Dedifferentiated amniotic fluid mesenchymal stem cell (primary cell): Measurements from ENCODE around the gene DCAF15.
"Not testable (repeated sequence)": the region's sequence is repeated elsewhere in the genome, so short reads cannot be mapped to it uniquely, and the experiment has no call there.

Experiments
- DNase-seq: peaks from one replicate; pipeline ENCODE4 v3.0.0-alpha.2; 2016; ENCODE audit errors: extremely low spot score

The DCAF15 gene

DNA sequence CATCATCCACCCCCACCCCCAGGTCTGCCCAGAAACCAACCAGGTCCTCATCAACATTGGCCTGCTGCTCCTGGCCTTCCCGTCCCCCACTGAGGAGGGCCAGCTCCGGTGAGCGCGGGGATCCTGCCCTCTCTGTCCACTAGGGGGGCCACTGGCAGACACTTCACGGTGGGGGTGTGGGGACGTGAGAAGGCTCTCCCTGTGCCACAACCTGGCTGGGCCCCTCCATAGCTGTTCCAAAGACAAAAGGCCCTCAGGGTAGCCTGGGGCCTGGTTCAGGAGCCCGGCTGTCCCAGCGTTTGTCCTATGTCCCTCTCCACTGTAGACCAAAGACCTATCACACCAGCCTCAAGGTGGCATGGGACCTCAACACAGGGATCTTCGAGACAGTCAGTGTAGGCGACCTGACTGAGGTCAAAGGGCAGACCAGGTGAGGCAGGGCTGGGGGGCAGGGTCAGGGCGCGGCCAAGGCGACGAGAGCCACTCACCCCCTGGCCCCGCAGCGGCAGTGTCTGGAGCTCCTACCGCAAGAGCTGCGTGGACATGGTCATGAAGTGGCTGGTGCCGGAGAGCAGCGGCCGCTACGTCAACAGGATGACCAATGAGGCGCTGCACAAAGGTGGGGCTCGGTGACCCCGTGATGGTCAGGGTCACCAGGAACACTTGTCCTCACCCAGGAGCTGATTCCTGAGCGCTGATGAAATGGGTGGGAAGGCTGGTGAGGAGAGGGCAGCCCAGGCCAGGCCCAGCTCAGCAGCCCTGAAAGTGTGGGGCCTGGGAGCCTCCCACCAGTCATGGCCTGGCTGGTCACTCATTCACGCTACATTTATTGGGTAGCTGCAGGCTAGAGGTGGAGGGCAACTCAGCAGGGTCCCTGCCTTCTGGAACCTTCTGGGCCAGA lies 7.9 kb downstream of the DCAF15 start:
- DNase-seq: no peak

DNA sequence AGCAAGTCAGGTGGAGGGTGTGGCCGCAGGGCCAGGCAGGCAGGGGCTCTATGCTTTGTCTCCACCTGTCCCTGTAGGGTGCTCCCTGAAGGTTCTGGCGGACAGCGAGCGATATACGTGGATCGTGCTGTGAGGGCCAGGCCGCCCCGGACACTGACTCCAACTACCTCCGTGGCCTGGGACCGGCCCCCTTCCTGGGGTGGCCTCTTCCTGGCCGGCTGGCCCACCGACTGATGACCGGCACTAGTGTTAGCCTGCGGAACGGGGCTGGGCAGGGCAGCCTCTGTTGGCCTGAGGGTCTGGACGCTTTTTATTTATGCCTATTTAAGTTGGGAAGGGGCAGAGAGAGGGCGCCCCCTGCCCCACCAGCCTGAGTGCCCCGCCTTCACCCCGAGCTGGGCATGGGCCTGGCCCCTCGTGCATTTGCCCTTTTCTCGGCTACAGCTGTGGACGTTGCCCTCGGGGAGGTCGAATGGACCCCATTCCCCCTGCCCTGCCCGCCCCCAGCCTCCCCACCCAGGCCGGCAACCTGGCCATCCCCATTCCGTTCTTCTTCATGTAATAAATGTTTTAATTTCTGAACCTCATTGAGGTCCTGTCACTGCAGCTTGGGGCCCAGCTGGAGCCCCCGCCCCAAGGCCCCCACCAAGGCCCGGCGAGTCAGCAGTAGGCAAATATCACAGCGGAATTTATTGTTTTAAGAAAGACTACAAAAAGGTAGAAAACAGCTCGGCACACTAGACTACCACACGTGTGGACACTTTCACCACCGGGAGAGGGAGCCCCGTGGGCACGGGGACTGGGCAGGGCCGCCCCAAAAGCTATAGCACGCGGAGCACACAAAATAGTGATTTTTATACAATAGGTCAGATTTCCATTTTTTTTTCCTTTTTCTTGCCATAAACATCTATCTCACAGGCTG lies 8.8 kb downstream of the DCAF15 start:
- no peak for DNase-seq

DNA sequence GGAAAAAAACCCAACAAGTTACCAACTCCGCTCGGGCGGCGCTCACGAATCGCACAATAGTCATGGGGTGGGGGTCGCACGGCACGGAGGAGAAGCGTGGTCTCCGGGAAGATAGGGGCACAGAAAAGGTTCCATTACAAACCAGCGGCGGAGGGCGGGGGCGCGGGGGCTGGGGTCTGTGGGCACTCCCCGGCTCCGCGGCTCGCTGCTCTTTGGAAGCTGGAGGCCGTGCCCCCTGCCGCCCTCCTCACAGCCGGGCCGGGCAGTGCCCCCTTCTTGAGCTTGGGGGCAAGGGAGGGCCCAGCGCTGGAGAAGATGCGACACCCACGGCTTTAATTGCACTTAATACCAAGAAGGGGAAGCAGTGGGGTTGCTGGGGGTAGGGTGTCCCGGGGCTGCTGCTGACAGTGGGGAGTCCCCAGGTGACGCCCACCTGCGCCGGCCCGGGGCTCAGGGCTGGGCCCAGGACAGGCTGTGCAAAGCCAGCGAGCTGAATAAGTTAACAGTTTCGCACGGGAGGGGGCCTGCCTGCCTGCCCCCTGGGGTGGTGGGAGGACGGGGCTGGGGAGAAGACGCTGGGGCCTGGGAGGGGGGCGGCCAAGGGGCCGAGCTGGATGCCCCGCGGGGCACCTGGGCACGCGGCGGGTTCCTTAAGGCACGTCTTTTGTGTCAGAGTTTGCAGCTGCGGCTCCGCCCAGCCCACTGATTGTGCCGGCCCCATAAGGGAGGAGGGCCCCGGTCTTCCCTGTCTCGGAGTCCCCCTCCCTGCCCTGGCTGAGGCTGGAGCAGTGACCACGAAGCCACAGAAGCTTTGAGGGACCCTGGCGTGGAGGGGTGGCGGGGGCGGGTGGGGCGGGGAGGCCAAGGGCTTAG lies 9.8 kb downstream of the DCAF15 start:
- no peak for DNase-seq

DNA sequence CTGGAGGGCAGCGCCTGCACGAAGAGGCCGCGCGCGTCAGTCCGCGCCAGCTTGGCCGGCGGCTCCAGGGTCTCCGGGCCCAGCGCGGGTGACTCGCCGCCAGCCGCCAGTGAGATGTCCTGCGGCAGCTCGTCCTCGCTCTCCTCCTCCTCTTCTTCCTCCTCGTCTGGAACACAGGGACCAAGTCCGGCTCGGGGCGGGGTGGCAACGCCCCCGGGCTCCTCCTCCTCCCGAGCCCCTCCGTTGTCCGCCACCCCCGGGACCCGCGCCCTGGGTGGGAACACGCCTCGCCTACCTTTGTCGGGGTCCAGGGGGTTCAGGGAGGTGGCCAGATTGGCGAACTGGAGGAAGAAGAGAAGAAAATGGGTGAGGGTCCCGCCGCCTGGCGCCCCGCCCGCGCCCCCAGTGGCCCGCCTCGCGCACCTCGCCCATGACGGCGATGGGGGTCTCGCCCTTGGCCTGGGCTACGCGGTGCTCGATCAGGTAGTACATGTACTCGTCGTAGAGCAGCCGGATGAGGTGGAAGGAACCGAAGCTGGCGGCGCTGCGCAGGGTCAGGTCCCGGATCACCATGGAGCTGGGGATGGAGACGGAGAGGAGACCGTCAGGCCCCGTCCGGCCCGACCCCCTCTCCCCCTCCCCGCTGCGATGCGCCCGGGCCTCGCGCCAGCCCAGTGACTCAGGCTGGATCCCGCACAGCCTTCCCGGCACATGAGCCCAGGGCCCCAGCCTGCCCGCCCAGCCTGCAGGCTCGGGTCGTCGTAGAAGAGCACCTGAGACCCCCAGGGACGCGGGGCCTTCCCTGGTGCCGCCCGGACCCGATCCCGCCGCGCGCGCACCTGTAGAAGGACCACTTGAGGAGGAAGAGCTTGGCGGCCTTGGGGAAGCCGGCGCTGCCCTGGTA lies 10.6 kb downstream of the DCAF15 start:
- DNase-seq: no peak

DNA sequence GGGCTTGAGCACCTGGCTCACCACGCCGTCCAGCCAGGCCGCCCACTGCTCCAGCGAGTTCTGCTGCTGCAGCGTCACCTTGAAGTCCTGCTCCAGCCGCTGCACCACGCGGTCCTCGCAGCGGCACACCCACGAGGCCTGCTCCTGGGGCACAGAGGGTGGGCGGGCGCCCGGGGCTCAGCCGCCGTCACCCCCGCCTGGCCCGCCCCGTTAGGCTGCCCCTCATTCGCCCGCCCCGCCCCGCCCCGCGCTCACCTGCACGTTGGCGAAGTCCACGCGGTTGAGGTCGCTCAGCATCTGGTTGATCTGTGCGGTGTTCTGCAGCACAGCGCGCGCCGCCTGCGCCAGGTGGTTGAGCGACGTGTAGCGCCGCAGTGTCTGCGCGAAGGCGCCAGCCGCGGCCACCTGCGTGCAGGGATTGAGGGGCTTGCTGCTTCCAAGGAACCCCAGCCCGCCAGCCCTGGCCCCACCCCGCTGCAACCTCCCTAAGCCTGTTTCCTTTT lies 11.3 kb downstream of the DCAF15 start:
- DNase-seq: no peak

DNA sequence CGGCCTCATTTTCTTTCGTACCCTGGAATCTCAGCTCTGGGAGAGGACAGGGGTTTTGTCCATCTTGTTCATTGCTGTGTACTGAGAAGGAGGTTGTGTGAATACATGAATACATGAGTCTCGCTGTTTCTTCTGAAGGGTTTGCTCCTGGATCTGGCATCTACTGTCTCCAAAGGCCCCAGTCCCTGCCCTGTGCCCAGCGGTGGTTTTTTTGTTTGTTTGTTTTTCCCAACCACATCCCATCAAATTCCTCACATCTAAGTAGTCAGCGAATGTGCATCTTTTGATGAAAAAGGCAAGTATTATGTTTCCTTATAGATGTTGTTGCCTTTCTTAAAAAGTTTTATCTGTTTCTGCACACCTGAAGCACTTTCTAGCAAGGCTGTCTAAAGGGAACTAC lies 12.5 kb downstream of the DCAF15 start:
- DNase-seq: peak; percentile 18

DNA sequence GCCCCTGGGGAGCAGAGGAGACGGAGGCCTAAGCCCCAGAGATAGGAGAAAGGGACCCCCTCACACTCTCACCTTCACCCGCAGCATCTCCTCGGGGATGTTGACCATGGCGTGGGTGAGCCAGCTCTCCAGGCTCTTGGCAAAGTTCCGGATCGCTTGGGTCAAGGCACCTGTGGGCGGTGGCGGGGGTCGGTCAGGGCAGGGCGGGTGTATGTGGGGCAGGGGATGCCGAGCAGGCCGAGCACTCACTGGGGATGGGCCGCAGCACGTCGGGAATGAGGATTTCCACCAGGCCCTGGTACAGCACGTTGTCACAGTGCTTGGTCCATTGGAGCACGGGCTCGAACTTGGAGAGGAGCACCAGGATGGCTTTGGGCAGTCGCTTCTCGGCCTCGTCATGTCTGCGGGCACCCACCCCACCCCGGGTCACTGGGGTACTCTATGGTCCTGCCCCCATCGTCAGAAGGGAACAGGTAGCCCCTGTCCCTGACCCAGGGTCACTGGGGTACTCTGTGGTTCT lies 13.1 kb downstream of the DCAF15 start:
- no peak for DNase-seq

DNA sequence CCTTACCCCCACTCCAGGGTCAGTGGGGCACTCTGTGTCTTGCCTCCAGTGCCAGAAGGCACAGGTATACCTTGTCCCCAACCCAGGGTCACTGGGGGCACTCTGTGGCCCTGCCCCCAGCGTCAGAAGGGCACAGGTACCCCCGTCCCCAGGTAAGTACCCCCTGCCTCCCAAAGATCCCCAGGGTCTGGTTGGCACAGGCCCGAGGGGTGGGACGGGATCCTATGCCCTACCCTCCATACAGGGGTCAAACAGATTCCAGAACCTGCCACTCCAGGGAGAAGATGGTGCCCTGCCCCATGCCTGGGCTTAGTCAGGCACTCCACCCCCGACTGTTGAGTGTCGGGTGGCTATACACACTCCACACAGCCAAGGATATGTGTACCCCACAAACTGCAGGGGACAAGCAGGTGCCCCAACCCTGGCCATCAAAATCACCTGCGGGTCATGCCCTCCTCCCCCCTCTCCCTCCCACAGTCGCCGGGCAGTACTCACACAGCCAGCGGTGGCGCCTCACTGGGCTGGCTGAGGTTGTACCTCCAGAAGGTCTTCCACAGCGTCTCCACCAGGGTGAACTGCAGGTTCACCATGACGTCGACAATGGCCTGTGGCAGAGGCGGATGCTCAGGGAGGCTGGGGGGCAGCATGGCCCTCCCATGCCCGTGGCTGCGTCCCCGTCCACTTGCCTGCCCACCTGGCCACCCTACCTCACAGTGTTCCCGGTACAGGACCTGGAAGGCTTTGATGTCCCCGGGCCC lies 13.8 kb downstream of the DCAF15 start:
- DNase-seq: no peak

DNA sequence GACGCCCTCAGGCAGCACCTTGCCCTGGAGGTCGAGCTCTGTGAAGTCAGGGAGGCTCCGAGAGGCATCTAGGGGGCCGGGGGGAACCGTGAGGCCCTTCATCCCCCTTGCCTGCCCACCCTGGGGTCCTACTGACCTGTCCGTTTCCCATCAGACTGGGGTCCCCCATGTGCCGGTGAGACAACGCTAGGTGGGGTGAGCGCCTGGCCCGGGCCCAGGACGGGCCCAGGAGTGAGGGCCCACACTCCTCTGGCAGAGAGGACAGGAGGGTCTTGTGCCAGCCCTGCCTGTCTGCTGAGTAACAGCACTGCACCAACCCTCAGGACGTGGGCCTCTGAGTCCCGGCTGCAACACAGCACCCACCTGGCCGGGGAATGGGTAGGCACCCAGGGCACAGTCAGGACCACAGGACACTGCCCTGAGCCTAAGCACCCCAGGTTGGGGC lies 14.4 kb downstream of the DCAF15 start:
- DNase-seq: no peak

DNA sequence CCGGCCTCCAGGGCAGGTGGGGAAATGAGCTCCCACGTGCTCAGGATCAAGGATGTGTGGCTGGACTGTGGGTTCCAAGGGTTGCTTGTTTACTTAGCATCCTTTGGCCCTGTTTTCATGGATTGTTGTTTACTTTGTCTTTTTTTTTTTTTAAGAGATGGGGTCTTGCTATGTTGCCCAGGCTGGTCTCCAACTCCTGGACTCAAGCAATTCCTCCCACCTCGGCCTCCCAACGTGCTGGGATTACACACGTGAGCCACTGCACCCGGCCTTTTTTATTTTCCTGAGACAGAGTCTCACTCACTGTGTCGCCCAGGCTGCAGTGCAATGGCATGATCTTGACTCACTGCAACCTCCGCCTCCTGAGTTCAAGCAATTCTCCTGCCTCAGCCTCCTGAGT lies 14.9 kb downstream of the DCAF15 start:
- not testable (repeated sequence) for DNase-seq

DNA sequence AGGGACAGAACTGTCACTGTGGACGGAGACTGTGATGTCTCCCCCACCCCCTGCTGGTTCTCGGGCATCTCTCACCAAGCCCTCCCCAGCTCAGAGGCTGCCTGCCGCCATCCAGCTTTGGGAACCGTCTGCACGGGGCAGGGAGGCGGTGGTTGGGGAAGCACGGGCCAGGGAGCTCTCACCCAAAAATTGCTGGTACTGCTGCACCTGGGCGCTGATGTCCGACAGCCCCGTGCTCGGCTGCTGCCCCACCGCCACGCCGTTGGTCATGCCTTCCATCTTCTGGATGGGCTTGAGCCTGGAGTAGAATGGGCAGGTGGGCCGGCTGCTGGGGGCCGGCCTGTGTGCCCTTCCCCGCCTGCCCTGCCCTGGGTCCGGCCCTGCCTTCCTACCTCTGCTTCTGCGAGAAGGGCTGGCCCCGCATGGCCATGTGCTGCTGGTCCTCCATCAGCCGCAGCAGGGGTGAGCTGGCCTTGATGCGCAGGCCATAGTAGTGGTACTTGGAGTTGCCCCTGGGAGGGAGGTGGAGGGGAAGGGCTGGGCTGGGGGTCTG lies 16.1 kb downstream of the DCAF15 start:
- DNase-seq: no peak

DNA sequence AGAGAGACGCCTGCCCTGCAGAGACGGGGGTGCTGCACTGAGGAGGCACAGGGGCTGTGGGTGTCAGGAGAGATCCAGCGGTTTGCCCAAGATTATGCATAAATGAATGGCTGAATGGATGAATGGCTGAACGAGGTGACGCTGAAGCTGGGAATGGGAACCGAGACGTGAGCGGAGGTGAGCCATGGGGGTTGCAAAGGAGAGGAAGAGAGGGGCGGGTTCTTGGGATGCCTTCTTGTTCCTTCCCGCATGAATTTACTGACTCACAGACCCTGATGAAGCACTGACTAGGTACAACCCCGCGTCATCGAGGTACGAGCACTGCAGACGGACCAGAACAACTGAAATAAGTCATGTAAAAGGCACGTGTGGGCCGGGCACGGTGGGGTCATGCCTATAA lies 16.7 kb downstream of the DCAF15 start:
- no peak for DNase-seq

DNA sequence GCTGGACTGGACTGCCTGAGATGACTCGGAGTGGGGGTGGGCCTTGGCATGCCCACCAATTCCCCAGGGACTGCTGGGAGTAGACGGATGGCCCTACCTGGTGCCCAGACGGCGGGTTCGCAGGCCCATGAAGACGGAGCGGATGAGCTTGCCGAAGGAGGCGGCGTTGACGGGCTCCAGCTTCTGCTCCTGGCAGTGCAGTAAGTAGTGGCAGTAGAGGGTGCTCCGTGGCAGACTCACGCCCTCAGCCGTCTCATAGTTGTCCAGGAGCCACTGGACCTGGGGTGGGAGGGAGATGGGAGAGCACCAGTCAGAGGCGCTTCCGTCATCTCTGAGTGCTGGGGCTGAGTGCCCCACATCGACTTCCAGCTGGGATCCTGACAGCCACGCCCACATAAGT lies 17.6 kb downstream of the DCAF15 start:
- DNase-seq: no peak

DNA sequence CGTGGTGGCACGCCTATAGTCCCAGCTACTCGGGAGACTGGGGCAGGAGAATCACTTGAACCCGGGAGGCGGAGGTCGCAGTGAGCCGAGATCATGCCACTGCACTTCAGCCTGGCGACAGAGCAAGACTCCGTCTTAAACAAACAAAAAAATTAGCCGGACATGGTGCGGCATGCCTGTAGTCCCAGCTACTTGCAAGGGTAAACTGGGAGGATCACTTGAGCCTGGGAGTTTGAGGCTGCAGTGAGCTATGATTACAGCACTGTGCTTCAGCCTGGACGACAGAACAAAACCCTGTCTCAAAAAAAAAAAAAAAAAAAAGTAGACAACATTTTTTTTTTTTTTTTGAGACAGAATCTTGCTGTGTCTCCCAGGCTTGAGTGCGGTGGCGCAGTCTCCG lies 19.6 kb downstream of the DCAF15 start:
- DNase-seq: not testable (repeated sequence)

DNA sequence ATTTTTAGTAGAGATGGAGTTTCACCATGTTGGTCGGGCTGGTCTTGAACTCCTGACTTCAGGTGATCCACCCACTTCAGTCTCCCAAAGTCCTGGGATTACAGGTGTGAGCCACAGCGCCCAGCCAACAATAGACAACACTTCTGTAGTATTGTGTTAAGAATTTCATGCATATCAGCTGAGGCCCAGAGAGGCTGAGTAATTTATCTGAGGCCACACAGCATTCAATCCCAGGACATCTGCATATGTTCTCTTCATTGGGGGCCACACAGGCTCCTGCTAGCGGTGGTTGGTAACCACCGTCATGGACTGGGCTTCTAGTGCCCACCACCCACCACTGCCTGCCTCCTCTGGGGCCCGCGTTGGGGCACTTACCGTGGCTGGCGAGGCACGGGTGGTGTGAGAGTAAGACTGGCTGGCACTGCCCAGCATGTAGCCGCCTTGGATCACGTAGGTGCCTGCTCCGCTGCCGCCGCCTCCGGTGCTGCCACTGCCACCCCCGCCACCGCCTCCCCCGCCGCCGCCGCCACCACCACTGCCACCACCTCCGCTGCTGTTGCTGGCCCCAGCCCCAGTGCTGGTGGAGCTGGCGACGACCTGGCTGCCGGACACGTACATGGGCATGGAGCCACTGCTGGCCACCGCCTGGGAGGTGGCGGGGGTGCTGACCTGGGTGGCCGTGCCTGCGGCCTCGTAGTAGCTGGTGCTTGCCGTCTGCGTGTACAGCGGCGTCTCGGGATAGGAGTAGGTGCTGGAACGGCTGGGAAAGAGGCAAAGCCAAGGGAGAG lies 20.3 kb downstream of the DCAF15 start:
- DNase-seq: no peak

DNA sequence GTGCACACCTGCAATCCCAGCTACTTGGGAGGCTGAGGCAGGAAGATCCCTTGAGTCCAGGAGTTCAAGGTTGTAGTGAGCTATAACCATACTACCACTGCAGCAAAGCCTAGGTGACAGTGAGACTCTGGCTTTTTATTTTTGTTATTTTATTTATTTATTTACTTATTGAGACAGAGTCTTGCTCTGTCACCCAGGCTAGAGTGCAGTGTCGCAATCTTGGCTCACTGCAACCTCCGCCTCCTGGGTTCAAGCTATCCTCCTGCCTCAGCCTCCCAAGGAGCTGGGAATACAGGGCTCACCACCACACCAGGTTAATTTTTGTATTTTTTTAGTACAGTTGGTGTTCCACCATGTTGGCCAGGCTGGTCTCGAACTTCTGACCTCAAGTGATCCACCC lies 21.2 kb downstream of the DCAF15 start:
- DNase-seq: not testable (repeated sequence)

DNA sequence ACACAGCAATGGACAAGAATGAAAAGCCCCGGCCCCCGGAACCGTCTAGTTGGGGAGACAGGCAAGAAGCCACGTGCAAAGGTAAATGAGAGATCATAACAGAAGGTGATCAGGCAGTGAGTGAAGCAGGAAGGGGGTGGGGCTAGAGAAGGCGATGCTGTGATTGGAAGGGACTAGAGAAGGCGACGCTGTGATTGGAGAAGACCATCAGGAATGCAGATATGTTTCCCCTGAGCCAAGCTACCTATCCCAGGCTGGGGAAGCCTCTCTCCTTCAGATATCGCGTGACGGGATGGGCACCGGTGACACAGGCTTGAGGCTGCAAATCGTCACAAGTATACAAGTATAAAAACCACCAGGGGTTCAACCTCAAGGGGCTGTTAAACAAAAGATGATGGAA lies 21.8 kb downstream of the DCAF15 start:
- no peak for DNase-seq

DNA sequence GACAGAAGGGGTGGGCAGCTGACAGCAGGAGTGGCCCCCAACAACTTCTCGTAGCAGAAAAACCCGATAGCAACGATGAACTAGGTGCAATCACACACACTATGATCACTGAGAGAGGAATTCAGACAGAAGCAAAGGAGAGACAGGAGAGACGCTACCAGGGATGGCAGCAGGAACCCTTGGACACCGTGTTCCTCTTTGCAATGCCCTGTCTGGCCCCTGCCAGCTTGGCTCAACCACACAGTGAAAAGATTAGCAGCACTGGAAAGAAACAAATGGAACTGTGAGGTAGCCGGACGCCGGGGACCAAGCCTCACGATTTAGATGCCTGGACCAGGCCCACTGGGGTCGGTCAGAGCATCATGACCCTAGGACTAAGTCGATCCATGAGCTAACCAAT lies 23.6 kb downstream of the DCAF15 start:
- no peak for DNase-seq
